ACHN (cell line): ENCODE data around the gene TRIP12.
"Not testable (repeated sequence)": the region's sequence is repeated elsewhere in the genome, so short reads cannot be mapped to it uniquely, and the experiment has no call there.

Experiments
- DNase-seq: peaks from one replicate; pipeline ENCODE4 v3.0.0-alpha.2; 2015
- in situ Hi-C: cut with HindIII; loops from 2 replicates; pipeline ENCODE4 v1.10.0; 2017; ENCODE audit warnings: low sequenced_read_pairs, low pct_ligation_motif_present, low pct_unique_long_range_greater_than_20kb

TRIP12 gene

DNA sequence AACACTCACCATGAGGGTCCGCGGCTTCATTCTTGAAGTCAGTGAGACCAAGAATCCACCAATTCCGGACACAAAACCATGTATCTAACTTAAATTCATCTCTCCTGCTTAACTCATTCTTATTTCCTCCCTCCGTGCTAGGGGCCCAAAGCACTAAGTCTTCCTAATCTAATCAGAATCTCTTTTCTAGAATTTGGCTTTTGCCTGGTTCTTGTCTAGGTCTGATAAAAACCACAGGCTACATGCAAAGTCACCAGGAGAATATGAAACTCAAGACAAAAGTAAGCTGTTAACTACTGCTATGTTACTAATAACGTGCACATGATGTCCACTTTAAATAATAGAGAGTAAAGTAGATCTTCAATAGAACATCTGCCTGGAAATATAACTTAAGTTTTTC lies 69.9 kb downstream of the TRIP12 start:
- no peak for DNase-seq
- in situ Hi-C loops: no loop called here

- DNase-seq, in situ Hi-C loops: not testable (repeated sequence)
Measured at GRCh38 chr2:229850355-229851275, 71.2 kb downstream of the TRIP12 start.

- in situ Hi-C loops: no loop called here
- DNase-seq: no peak
Measured at GRCh38 chr2:229849073-229849472, 72.7 kb downstream of the TRIP12 start.

GRCh38 chr2:229843613-229844012 lies 78.2 kb downstream of the TRIP12 start:
- in situ Hi-C loops: no loop called here
- no peak for DNase-seq

DNA sequence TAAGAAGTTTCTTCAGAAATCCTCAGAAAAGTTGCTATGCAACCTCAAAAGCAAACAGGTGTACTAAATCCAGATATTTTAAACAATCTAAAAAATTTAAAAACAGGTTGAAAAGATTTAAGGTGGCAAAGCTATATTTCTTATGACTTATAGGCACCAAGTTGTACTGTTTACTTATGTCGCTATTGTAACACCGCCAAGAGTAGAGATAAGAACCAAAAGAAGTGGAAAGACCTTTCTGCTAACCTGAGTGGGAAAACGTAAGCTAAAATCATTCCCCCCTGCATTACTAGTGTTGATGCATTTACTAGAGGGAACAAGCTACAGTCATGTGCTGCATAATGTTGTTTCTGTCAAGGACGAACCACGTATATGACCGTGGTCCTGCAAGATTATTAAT lies 83.1 kb downstream of the TRIP12 start:
- no peak for DNase-seq
- in situ Hi-C loops: no loop called here

- no peak for DNase-seq
- in situ Hi-C loops: no loop called here
Measured at GRCh38 chr2:229836847-229837246, 85.0 kb downstream of the TRIP12 start.

- no peak for DNase-seq
- in situ Hi-C loops: no loop called here
Measured at GRCh38 chr2:229835596-229836283, 86.1 kb downstream of the TRIP12 start.

DNA sequence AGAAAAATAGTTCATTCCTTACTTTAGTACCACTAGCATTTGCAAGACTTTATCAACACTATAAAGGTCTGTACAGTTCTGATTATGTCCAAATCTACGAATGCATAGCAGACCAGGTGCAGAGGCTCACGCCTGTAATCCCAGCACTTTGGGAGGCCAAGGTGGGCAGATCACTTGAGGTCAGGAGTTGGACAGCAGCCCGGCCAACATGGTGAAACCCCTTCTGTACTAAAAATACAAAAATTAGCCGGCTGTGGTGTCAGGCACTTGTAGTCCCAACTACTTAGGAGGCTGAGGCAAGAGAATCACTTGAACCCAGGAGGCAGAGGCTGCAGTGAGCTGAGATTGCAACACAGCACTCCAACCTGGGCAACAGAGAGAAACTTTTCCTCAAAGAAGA lies 87.4 kb downstream of the TRIP12 start:
- DNase-seq, in situ Hi-C loops: not testable (repeated sequence)

- in situ Hi-C loops: no loop called here
- DNase-seq: no peak
Measured at GRCh38 chr2:229832510-229832898, 89.3 kb downstream of the TRIP12 start.

GRCh38 chr2:229831805-229832509 lies 89.9 kb downstream of the TRIP12 start:
- in situ Hi-C loops: no loop called here
- no peak for DNase-seq

- DNase-seq: no peak
- in situ Hi-C loops: no loop called here
Measured at GRCh38 chr2:229825476-229825875, 96.3 kb downstream of the TRIP12 start.

DNA sequence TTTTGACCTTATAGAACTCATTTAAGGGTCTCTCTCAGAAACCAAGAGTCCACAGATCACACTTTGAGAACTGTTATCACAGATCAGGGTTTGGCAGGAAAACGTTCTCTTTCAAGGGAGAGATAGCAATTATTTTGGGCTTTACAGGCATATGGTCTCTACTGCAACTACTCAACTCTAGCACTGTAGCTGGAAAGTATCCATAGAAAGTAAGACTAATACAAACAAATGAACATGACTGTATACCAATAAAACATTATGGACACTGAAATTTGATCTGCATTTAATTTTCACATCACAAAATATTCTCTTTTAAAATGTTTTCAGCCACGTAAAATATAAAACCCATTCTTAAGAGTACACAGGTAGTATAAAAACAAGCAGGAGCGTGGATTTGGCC lies 100.5 kb downstream of the TRIP12 start:
- in situ Hi-C loops: no loop called here
- DNase-seq: no peak

DNA sequence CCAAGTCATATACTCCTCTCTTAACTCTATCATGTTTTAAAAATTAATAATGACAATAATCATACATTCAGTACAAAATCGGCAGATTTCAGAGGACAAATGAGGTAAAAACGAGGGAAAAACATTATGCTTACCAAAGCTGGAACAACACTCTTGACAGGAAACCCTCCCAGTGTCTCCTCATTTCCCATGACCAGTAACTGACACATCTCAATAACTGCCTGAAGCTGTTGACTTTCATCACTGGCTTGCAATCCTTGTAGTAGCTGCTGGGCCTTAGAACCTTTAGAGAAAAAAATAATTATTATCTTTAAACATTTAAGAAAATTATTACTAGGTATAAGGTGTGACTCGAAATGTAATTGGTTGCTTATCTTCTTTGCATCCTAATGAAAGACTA lies 103.6 kb downstream of the TRIP12 start:
- no peak for DNase-seq
- in situ Hi-C loops: no loop called here

- in situ Hi-C loops: no loop called here
- DNase-seq: peak; percentile 48
Measured at GRCh38 chr2:229815858-229816257, 106.0 kb downstream of the TRIP12 start.

GRCh38 chr2:229815342-229815741 lies 106.5 kb downstream of the TRIP12 start:
- in situ Hi-C loops: no loop called here
- no peak for DNase-seq

DNA sequence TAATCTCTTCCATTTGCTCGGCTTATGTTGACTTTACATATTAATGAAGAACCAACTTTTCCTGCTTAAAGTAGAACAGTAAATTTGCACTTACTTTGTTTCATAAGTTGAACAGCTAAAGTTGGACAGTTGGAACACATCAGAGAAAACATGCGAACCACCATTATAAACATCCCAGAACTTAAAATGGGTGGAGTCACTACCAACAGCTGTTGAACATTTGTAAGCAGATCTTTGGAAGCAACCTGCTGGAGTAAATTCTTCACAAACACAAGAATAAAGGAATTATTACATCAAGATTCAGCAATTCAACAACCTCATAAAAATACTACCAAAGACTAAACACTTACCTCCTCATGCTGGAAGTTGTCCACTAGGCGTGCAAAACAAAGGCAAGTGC lies 111.0 kb downstream of the TRIP12 start:
- in situ Hi-C loops: no loop called here
- DNase-seq: no peak

GRCh38 chr2:229805559-229805958 lies 116.2 kb downstream of the TRIP12 start:
- in situ Hi-C loops: no loop called here
- no peak for DNase-seq

GRCh38 chr2:229802785-229803184 lies 119.0 kb downstream of the TRIP12 start:
- DNase-seq: no peak
- in situ Hi-C loops: no loop called here

DNA sequence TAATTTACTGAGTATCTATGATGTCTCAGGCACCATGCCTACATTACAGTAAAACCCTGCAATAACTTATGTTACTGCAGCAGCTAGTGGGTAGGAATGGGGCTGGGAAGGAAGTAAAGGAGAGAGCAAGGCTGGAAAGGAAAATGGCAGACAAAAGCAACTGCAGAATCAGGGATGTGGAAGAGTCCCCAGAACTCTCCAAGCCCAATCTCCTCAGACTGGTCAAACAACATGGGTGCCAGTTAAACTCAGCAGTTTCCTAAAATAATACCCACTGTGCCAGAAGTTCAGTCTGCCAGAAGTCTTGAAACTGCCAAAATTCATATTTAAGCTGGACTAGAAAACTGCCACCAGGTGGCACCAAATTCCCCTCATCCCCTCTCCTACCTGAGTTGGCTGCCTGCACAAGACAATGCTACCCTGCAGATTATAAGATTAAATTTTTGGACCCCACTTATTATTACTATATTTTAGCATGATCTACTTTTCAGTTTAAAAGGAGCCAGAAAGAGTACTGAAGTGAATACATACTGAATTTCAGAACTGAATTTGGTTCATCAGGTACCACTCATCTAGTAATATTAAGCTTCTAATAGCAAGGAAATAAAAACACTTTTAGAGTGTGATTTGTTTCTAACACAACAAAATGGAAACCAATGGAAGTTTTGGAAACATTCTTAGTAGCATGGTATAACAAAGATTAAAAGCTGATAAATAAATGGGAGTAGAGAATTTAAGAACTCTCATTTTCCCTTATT lies 120.6 kb downstream of the TRIP12 start:
- DNase-seq: peak; percentile 68
- in situ Hi-C loops: no loop called here
